ENCODE measurements around the gene CDH4. TPM values are rescaled to one million over a fixed set of nuclear protein-coding genes. Genes with fewer than 3 reads are reported as not detected.

Gene CDH4
- total and polyA plus RNA-seq, 9 of the 15 experiments (the other 6 are each of a cell fraction or from before 2014, with no cell fraction given), result 0.04 TPM; not detected in 8

DNA sequence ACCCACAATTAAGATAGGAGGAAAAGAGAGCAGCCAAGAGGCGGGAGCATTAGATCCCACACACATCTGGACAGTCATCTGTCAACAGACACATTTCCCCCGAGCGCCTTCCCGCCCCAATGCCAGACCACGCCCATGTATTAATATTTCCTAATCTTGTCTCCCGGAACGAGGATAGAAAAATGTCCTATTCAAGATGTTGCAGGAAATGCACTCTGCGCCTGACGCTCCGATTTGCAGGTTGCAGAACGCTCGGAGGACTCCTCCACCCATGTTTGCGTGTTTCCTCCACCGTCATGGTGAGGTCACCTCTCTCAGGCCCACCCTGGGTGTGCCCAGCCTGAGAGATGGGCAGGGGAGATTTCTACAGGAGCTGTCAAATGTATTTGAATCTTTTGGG, 598.4 kb downstream of the CDH4 start:
- Histone ChIP-seq H3K79me2 (ENCODE audit: control insufficient read depth, insufficient read depth, low read length) (no peaks in the 10 kb centered on the region), H4K20me1 (replicated peaks; ENCODE audit: control insufficient read depth, insufficient read depth, low read length) (peaks cover 4% of the 10 kb centered on the region; the same call in 1 of the 2 replicates), H3K4me2 (ENCODE audit: insufficient read depth, low read length) (no peak overlapping the region), H3K27me3 (ENCODE audit: control insufficient read depth in 2 of 2, insufficient read depth in 2 of 2, low read length in 2 of 2) (peaks cover 5 to 66% of the 10 kb centered on the region in 2 experiments; a peak in 3 of 5 replicates), H2AFZ (ENCODE audit: low read depth, low read length) (no peak overlapping the region), H3K27ac (ENCODE audit: extremely low read depth, low read depth, low read length) (no peak overlapping the region), H3K4me3 (no peak overlapping the region), H3K4me1 (replicated peaks in 1 of 2; ENCODE audit: control insufficient read depth in 2 of 2, insufficient read depth in 2 of 2, low read length in 2 of 2) (peaks cover 0 to 4% of the 10 kb centered on the region in 2 experiments; a peak in 1 of 5 replicates), H3K9me3 (replicated peaks; ENCODE audit: control insufficient read depth, insufficient read depth, low read depth, low read length) (no peaks in the 10 kb centered on the region), H3K9me1 (ENCODE audit: control insufficient read depth, insufficient read depth, low read length) (no peaks in the 10 kb centered on the region), H3K36me3 (ENCODE audit: control insufficient read depth, insufficient read depth, low read length) (no peaks in the 10 kb centered on the region), H3K9ac (ENCODE audit: insufficient read depth in 1 of 2, low read depth in 2 of 2, low read length in 2 of 2) (no peak overlapping the region)
- DNase-seq (ENCODE audit: extremely low read depth in 1 of 4, low spot score in 3 of 4), result no peak
- FAIRE-seq, result no peak
- 0% methylated on average over 14 of the region's 14 CpGs for WGBS (ENCODE audit: insufficient coverage, low coverage, missing lambda C conversion rate)
- BruUV-seq (replicated peaks), result no TSS peak
- ChIA-PET POLR2A (no interaction called here), CTCF (ENCODE audit: low intra/inter-chr PET ratio) (no interaction called here)
- in situ Hi-C loops (cut with MboI), result no loop called here
- TF ChIP-seq BHLHE40 (IDR thresholded peaks at IDR 0.05; ENCODE audit: low read length), result no peak
- no peak for ATAC-seq
- intact Hi-C loops (cut with micrococcal nuclease), result no loop called here

DNA sequence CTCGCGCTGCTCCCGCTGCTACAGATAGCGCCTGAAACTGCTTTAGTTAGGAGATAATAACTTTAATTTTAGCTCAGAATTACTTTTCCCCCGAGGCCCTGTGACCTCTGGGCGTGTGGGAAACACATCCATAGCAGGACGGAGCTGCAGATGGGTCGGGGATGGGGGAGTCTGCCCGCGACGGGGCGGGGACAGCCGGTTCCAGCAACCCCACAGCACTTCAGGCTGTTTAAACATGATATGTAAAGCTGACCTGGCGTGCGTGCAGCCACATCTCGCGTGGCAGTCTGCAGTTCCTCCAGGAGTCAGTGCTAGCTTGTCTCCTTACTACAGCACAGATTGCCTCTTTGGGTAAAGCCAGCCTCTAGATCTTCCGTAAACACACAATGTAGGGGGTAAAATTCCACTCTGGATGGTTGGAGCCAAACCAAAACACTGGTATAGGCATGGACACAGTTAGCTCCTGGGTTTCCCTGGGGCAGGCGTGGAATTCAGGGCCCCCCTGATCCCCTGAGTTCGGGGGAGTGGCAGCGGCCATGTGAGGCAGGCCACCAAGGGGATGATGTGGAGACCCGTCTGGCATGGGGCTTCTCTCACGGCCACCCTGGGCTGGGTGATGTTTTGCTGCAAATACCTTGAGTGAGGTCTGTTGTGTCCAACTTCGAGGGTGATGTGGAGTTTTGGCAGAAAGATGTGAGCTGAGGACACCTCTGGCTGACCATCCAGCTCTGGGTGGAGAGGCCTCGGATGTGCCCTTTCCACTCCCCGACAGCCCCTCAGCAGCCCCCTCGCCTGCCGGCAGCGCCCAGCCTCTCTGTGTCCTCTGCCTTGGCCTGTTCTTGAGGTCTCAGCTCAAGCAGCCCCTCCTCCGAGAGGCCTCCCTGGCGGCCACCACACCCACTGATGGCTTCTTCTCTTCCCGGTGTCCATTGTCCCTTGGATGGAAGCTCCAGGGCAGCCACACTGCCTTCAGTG, 599.2 kb downstream of the CDH4 start:
- FAIRE-seq (no peak), ATAC-seq (no peak), DNase-seq (ENCODE audit: extremely low read depth in 1 of 4, low spot score in 3 of 4) (no peak)
- peaks cover 3 to 58% of the 10 kb centered on the region in 2 experiments; a peak in 3 of 5 replicates for H3K27me3 ChIP-seq (ENCODE audit: control insufficient read depth in 2 of 2, insufficient read depth in 2 of 2, low read length in 2 of 2)
- CTCF ChIA-PET (ENCODE audit: low intra/inter-chr PET ratio), result no interaction called here
- TF ChIP-seq SNRNP70 (optimal IDR thresholded peaks at IDR 0.05; ENCODE audit: low read depth, low read length) (no peak), PHB2 (IDR thresholded peaks at IDR 0.05; ENCODE audit: low read depth) (no peak)
- TF ChIP-seq, protein P1, sequence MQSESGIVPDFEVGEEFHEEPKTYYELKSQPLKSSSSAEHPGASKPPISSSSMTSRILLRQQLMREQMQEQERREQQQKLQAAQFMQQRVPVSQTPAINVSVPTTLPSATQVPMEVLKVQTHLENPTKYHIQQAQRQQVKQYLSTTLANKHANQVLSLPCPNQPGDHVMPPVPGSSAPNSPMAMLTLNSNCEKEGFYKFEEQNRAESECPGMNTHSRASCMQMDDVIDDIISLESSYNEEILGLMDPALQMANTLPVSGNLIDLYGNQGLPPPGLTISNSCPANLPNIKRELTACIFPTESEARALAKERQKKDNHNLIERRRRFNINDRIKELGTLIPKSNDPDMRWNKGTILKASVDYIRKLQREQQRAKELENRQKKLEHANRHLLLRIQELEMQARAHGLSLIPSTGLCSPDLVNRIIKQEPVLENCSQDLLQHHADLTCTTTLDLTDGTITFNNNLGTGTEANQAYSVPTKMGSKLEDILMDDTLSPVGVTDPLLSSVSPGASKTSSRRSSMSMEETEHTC (IDR thresholded peaks at IDR 0.05), result no peak
- TF ChIP-seq, protein P2, sequence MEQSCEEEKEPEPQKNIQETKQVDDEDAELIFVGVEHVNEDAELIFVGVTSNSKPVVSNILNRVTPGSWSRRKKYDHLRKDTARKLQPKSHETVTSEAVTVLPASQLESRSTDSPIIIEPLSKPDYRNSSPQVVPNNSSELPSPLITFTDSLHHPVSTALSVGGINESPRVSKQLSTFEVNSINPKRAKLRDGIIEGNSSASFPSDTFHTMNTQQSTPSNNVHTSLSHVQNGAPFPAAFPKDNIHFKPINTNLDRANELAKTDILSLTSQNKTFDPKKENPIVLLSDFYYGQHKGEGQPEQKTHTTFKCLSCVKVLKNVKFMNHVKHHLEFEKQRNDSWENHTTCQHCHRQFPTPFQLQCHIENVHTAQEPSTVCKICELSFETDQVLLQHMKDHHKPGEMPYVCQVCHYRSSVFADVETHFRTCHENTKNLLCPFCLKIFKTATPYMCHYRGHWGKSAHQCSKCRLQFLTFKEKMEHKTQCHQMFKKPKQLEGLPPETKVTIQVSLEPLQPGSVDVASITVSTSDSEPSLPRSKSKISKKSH (CRISPR knock-in tag; IDR thresholded peaks at IDR 0.05), result no peak
- no peak overlapping the region for H3K27ac ChIP-seq (ENCODE audit: extremely low read depth, low read depth, low read length)
- under 1% methylated on average over 25 of the region's 32 CpGs for WGBS (ENCODE audit: insufficient coverage, low coverage, missing lambda C conversion rate)
- no peak overlapping the region for H3K4me3 ChIP-seq
- peaks cover 4% of the 10 kb centered on the region; the same call in 1 of the 2 replicates for H4K20me1 ChIP-seq (replicated peaks; ENCODE audit: control insufficient read depth, insufficient read depth, low read length)
- H3K9me1 ChIP-seq (ENCODE audit: control insufficient read depth, insufficient read depth, low read length), result no peaks in the 10 kb centered on the region
- no peaks in the 10 kb centered on the region for H3K9me3 ChIP-seq (replicated peaks; ENCODE audit: control insufficient read depth, insufficient read depth, low read depth, low read length)
- intact Hi-C loops (cut with micrococcal nuclease), result no loop called here
- no peak overlapping the region for H3K4me2 ChIP-seq (ENCODE audit: insufficient read depth, low read length)
- in situ Hi-C loops (cut with MboI), result no loop called here
- no peaks in the 10 kb centered on the region for H3K79me2 ChIP-seq (ENCODE audit: control insufficient read depth, insufficient read depth, low read length)
- H3K9ac ChIP-seq (ENCODE audit: insufficient read depth in 1 of 2, low read depth in 2 of 2, low read length in 2 of 2), result no peak overlapping the region
- no peak overlapping the region for H2AFZ ChIP-seq (ENCODE audit: low read depth, low read length)
- no TSS peak for BruUV-seq (replicated peaks)
- peaks cover 0 to under 1% of the 10 kb centered on the region in 2 experiments; a peak in 1 of 5 replicates for H3K4me1 ChIP-seq (replicated peaks in 1 of 2; ENCODE audit: control insufficient read depth in 2 of 2, insufficient read depth in 2 of 2, low read length in 2 of 2)
- POLR2A ChIA-PET, result interaction anchor here (0.7 to 0.9 kb wide), 2 partner anchors 10 to 14 kb away, joined by 3 read pairs; no protein-coding TSS in a partner anchor
- H3K36me3 ChIP-seq (ENCODE audit: control insufficient read depth, insufficient read depth, low read length), result no peaks in the 10 kb centered on the region
